Pancreas (tissue), 10 donors: Measurements from ENCODE around the gene LRRN2. TPM values are rescaled to one million over a fixed set of nuclear protein-coding genes. Genes with fewer than 3 reads are reported as not detected.

Experiments used
- ATAC-seq, 4 donors: fragments of 200-7000 bp; cut with Tn5 transposase; one replicate each; pipeline versions ENCODE4 v1.8.0 to v1.9.1; 2020; ENCODE audit warnings: mild to moderate bottlenecking in 4 of 4, moderate library complexity in 4 of 4
- DNase-seq, 6 donors: peaks; one replicate each; pipeline ENCODE4 v3.0.0-alpha.2; 2020
- FAIRE-seq: peaks from 2 replicates; lab custom pipeline; 2012; peaks lifted over from hg19 to GRCh38; lab: Jason Lieb, UNC
- H3K27ac ChIP-seq, 4 donors: fragments of 200-600 bp; sonication (generic); 1 replicate in 3 of 4; 2 replicates in 1 of 4; pipeline versions ENCODE4 v1.5.0 to v1.8.0; 2020
- H3K27me3 ChIP-seq, 4 donors: fragments of 200-600 bp; one replicate each; pipeline ENCODE4 v1.8.0; 2021
- H3K36me3 ChIP-seq, 3 donors: fragments of 200-600 bp; sonication (generic) in 1 of 3; one replicate each; pipeline versions ENCODE4 v1.5.0 to v1.8.0; 2020 to 2021
- H3K4me1 ChIP-seq, 3 donors: fragments of 200-600 bp; one replicate each; pipeline ENCODE4 v1.8.0; 2021
- H3K4me3 ChIP-seq, 4 donors: fragments of 200-600 bp; sonication (generic) in 2 of 4; one replicate each; pipeline versions ENCODE4 v1.5.0 to v1.8.0; 2020 to 2021
- H3K9me3 ChIP-seq, 4 donors: fragments of 200-600 bp; one replicate each; pipeline ENCODE4 v1.8.0; 2021
- WGBS, 2 donors: extraction: QIAGEN DNeasy Blood & Tissue Kit; methylation state at CpG; one replicate each; pipeline ENCODE4 v1.1.7; 2013; 5-methylcytosine and 5-hydroxymethylcytosine counted together
- intact Hi-C, 3 donors: fragments of 100-400 bp; cut with DNase I; formaldehyde crosslinking; loops; one replicate each; pipeline versions ENCODE4 v1.11.1 to v1.14.2; 2022
- polyA plus RNA-seq, 2 donors: library from polyadenylated mRNA; stranded (reverse); fragments of 200-250 nt; gene quantifications; one replicate each; pipeline ENCODE4 v1.2.3, GENCODE V29; 2013
- total RNA-seq, 6 donors: library from RNA; stranded (reverse); fragmentation: NEBNext Ultra II Directional in 4 of 6; extraction: Animal tissue kit (Norgen Biotek cat#: 25700) in 4 of 6; gene quantifications; one replicate each; pipeline versions ENCODE4 v1.2.1 to v1.2.4, GENCODE V29; 2021 to 2023
- TF ChIP-seq, protein P1 (sequence below), 4 donors: fragments of 200-600 bp; sonication (generic) in 3 of 4; IDR thresholded peaks; one replicate each; pipeline versions ENCODE4 v1.5.0 to v1.8.0; 2021; ENCODE audit warnings: antibody characterized with exemption in 4 of 4
- donor health status: healthy with polysubstance abuse.
- donor health status: DM: no; HTN: no; CAD: no; lungs with moderate emphysema.
- donor health status: DM: no; HTN: no; CAD: no.
- donor health status: control.
- donor health status: control.
- donor health status: Bipolar disorder and iron deficiency.
- donor health status: DM: yes; HTN: yes; CAD: no.
- donor health status: DM: no; HTN: no; CAD: no.
- donor health status: DM: no; HTN: no; CAD: no.
- donor health status: DM: yes; HTN: yes; CAD: no.

LRRN2 gene
- total and polyA plus RNA-seq, 8 donors, result 0.24 to 3.7 (median 0.58) TPM

DNA sequence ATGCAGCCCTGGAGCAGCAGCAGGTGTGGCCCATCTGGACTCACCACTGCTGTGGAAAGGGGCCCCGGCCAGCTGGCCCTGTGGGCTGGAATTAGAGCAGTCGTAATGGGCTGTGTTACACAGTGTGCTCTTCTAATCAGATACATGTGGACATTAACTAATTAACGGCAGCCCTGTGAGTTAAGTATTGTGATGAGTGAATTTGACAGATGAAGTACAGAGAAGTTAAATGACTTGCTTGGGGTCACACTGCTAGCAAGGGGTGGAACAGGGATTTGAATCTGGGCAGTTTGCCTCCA, 110.7 kb downstream of the LRRN2 start:
- Histone ChIP-seq H3K9me3 (no peaks in the 10 kb centered on the region), H3K4me1 (no peaks in the 10 kb centered on the region), H3K27ac (no peak overlapping the region), H3K4me3 (no peak overlapping the region), H3K27me3 (no peaks in the 10 kb centered on the region), H3K36me3 (no peaks in the 10 kb centered on the region)
- FAIRE-seq (no peak), DNase-seq (no peak), ATAC-seq (no peak)
- WGBS, 2 donors, result 62 to 74% methylated on average over 3 of the region's 3 CpGs
- TF ChIP-seq, protein P1, sequence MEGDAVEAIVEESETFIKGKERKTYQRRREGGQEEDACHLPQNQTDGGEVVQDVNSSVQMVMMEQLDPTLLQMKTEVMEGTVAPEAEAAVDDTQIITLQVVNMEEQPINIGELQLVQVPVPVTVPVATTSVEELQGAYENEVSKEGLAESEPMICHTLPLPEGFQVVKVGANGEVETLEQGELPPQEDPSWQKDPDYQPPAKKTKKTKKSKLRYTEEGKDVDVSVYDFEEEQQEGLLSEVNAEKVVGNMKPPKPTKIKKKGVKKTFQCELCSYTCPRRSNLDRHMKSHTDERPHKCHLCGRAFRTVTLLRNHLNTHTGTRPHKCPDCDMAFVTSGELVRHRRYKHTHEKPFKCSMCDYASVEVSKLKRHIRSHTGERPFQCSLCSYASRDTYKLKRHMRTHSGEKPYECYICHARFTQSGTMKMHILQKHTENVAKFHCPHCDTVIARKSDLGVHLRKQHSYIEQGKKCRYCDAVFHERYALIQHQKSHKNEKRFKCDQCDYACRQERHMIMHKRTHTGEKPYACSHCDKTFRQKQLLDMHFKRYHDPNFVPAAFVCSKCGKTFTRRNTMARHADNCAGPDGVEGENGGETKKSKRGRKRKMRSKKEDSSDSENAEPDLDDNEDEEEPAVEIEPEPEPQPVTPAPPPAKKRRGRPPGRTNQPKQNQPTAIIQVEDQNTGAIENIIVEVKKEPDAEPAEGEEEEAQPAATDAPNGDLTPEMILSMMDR (IDR thresholded peaks at IDR 0.05), result no peak
- intact Hi-C loops, result no loop called here

- ATAC-seq, result no peak
- no peaks in the 10 kb centered on the region for H3K9me3 ChIP-seq
- intact Hi-C loops, result no loop called here
- DNase-seq, result no peak
- H3K36me3 ChIP-seq, result no peaks in the 10 kb centered on the region
- H3K27ac ChIP-seq, result no peak overlapping the region
- 75 to 78% methylated on average over 8 of the region's 8 CpGs for WGBS, 2 donors
- H3K4me3 ChIP-seq, result no peak overlapping the region
- TF ChIP-seq, protein P1 (IDR thresholded peaks at IDR 0.05), result no peak
- no peaks in the 10 kb centered on the region for H3K4me1 ChIP-seq
- no peak for FAIRE-seq
- H3K27me3 ChIP-seq, result no peaks in the 10 kb centered on the region
Measured at GRCh38 chr1:204574016-204574864, 111.3 kb downstream of the LRRN2 start.

- H3K27ac ChIP-seq, result no peak overlapping the region
- no peaks in the 10 kb centered on the region for H3K4me1 ChIP-seq
- no peak overlapping the region for H3K4me3 ChIP-seq
- TF ChIP-seq, protein P1 (IDR thresholded peaks at IDR 0.05), result no peak
- FAIRE-seq, result no peak
- WGBS, 2 donors, result 72 to 76% methylated on average over 8 of the region's 8 CpGs
- ATAC-seq, result peak in 1 of 4 donors; percentile 75
- no peaks in the 10 kb centered on the region for H3K36me3 ChIP-seq
- H3K27me3 ChIP-seq, result no peaks in the 10 kb centered on the region
- no peaks in the 10 kb centered on the region for H3K9me3 ChIP-seq
- DNase-seq, result no peak
- intact Hi-C loops, result no loop called here
Measured at GRCh38 chr1:204572923-204573922, 112.3 kb downstream of the LRRN2 start.

GRCh38 chr1:204571631-204572030, 113.9 kb downstream of the LRRN2 start:
- intact Hi-C loops, result no loop called here
- Histone ChIP-seq H3K4me1 (no peaks in the 10 kb centered on the region), H3K36me3 (no peaks in the 10 kb centered on the region), H3K9me3 (no peaks in the 10 kb centered on the region), H3K27ac (no peak overlapping the region), H3K4me3 (no peak overlapping the region), H3K27me3 (no peaks in the 10 kb centered on the region)
- ATAC-seq (peak in 1 of 4 donors; percentile 34), DNase-seq (no peak), FAIRE-seq (no peak)
- 83 to 85% methylated on average over 4 of the region's 4 CpGs for WGBS, 2 donors
- TF ChIP-seq, protein P1 (IDR thresholded peaks at IDR 0.05), result no peak
